AG04450 (cell line): ENCODE results near the gene FKBP9. TPM values are rescaled to one million over a fixed set of nuclear protein-coding genes. Genes with fewer than 3 reads are reported as not detected.
"Not testable (repeated sequence)": the region's sequence is repeated elsewhere in the genome, so short reads cannot be mapped to it uniquely, and the experiment has no call there.

Experiments
- CTCF ChIA-PET: fragments of 300-600, 350-600 bp; formaldehyde crosslinking; extraction: SDS; loops from one replicate; lab custom pipeline; 2022; ENCODE audit warnings: antibody characterized with exemption, inconsistent platforms; lab: Charles Lee
- POLR2A ChIA-PET: fragments of 350-600 bp; formaldehyde crosslinking; extraction: SDS; loops from one replicate; lab custom pipeline; 2021; ENCODE audit warnings: antibody characterized with exemption, inconsistent platforms; lab: Yijun Ruan, JAX
- DNase-seq: peaks from one replicate; pipeline ENCODE4 v3.0.0-alpha.2; 2011; ENCODE audit warnings: low read depth, low spot score
- H3K27ac ChIP-seq: one replicate; pipeline ENCODE4 v1.5.1; 2012; ENCODE audit warnings: low read depth, low read length, control low read depth
- H3K27me3 ChIP-seq: one replicate; pipeline ENCODE4 v1.6.0; 2012; ENCODE audit warnings: low read length; ENCODE audit not compliant: control insufficient read depth, insufficient read depth
- H3K4me3 ChIP-seq: 2 replicates; pipeline ENCODE4 v1.5.1; 2011; ENCODE audit warnings: mild to moderate bottlenecking, low read depth, low read length, control low read depth
- H3K9me3 ChIP-seq: 2 replicates; pipeline ENCODE4 v1.5.1; 2012; ENCODE audit warnings: low read length; ENCODE audit not compliant: control insufficient read depth, insufficient read depth
- polyA plus RNA-seq: library from polyadenylated mRNA; depleted of rRNA; stranded (reverse); fragments of >200 nt; gene quantifications from 2 replicates; pipeline ENCODE4 v1.2.3, GENCODE V29; 2011

The FKBP9 gene
- polyA plus RNA-seq, 1 experiment: 204 TPM

DNA sequence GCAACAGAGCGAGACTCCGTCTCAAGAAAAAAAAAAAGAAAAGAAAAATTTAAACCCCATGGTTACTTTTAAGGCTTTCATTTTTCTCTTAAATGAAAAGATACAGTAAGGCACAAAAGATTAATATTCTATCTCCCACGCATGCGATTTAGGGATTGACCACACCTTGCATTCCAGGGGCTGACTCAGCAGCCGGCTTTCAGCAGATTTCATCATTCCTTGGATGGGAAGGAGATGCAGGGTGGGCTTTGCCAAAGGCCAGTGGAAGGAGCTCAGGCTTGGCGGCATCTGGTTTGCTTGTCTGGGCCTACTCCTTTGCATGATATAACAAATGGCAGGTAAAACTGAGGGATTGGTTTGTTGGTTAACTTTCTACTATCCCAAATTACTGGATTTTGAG is 22.0 kb downstream of the FKBP9 start:
- H3K27ac ChIP-seq, H3K27me3 ChIP-seq, H3K9me3 ChIP-seq, H3K4me3 ChIP-seq, CTCF ChIA-PET, POLR2A ChIA-PET: not testable (repeated sequence)
- peak; percentile 32 for DNase-seq

DNA sequence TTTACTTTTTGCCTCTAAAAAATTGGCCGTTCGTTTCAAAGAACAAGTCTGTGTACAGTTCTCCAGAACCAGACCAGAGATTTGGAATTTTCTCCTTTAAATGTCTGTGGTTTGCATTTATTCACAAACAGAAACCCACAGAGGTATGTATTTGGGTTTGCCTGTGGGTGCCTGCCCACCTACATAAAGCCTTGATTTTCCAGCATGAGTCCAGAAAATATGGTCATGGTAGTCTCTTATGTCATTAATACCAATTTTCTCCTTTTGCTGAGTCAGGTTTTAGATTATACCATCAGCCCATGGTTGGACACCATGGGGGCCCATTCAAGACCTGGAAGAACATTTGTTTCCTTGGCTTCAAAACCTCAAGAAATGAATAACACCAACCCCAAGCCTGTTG is 22.7 kb downstream of the FKBP9 start:
- H3K27me3 ChIP-seq, H3K27ac ChIP-seq, H3K9me3 ChIP-seq, CTCF ChIA-PET, DNase-seq, POLR2A ChIA-PET, H3K4me3 ChIP-seq: not testable (repeated sequence)

DNA sequence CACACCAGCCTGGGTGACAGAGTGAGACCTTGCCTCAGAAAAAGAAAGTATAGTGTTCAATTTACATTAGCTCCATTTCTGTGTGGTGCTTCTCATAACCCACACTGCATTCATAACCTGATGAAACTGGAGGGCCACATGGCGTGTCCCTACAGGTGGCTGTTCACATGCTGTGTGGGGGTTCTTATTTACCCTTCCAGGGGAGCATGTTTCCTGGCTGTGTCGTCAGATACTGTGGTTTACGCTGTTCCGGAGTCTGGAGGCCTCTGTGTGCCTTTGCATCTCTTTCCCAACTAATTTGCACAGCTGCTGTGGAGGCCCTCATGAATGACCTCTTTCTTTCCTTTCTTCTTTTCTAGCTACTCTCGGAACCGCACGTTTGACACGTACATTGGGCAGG is 30.9 kb downstream of the FKBP9 start:
- H3K4me3 ChIP-seq, DNase-seq, H3K27me3 ChIP-seq, H3K9me3 ChIP-seq, H3K27ac ChIP-seq, POLR2A ChIA-PET: not testable (repeated sequence)
- CTCF ChIA-PET: interaction anchor here (0.6 kb wide), 1 partner anchor 23 kb away, joined by 4 read pairs; no protein-coding TSS in a partner anchor

DNA sequence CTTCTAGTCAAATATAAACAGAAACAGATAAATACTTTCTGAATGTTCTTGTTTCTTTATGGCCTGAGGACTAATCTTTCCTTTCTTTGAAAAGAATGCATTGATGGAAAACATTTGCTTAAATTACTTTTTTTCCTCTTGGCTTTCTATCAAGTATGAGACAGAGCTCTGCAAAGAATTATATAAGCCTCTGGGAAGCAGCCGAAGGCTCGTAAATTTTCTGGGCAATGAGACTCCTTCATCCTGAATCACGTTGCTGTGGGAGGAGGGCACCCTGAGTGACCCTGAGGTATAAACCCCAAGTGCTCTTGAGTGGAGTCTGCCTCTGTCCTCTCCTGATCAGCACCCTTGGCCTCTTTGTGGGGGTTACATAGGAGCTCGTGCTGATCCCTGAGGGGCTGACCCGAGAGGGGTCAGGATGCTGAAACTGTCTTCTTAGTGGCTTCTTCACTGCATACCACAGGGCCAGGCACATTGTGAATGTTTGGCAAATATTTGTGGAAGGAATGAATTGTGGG is 33.9 kb downstream of the FKBP9 start:
- DNase-seq, H3K9me3 ChIP-seq, H3K4me3 ChIP-seq, POLR2A ChIA-PET, H3K27me3 ChIP-seq, CTCF ChIA-PET: not testable (repeated sequence)
- peak overlapping the region; percentile 78 for H3K27ac ChIP-seq

DNA sequence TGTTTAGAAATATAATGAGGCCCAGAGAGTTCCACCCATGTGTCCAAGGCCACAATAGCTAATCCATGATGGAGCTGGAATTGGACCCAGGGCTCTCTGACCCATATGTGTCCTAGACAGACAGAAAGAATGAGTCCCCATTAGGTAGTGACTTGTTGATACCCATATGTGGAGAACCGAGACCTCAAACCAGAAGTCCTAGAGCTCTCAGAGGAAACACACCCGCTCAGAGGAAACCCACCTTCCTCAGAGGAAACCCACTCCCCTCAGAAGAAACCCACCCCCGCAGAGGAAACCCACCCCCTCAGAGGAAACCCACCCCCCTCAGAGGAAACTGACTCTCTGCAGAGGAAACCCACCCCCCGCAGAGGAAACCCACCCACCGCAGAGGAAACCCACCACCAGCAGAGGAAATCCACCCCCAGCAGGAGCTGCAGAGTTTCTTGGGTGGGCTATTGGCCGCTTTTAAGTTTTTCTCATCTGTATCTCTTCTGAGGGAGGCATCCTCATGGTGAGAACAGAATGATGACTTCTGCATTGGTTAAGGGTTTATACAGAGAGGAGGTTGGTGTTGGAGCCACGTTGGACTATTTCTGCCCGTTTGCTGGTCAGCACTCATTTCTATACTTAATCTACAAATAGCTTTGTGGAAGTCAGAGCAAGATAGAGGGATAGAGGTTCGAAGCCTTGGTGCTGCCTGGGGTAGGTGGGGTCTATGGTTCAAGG is 34.9 kb downstream of the FKBP9 start:
- H3K4me3 ChIP-seq, H3K9me3 ChIP-seq, H3K27me3 ChIP-seq, POLR2A ChIA-PET, DNase-seq, H3K27ac ChIP-seq, CTCF ChIA-PET: not testable (repeated sequence)

DNA sequence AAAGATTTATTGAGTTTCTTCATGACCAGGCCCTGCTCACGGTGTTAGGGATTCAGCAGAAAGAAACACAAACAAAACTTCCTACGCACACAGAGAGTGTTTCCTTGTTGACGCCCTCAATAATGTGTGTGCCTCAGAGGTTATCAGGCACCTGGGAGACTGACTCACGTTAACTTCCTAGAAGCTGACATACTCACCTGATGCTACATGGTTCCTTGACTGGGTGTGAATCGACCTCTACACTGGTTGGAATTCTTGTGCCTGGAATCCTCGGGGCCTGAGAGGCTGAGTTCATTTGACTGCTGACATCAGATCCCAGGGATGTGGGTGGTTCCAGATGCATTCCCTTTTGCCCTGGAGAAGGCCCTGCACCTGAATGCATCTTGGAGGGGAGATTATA is 35.5 kb downstream of the FKBP9 start:
- H3K4me3 ChIP-seq, DNase-seq, H3K27ac ChIP-seq, H3K9me3 ChIP-seq, POLR2A ChIA-PET, CTCF ChIA-PET, H3K27me3 ChIP-seq: not testable (repeated sequence)

DNA sequence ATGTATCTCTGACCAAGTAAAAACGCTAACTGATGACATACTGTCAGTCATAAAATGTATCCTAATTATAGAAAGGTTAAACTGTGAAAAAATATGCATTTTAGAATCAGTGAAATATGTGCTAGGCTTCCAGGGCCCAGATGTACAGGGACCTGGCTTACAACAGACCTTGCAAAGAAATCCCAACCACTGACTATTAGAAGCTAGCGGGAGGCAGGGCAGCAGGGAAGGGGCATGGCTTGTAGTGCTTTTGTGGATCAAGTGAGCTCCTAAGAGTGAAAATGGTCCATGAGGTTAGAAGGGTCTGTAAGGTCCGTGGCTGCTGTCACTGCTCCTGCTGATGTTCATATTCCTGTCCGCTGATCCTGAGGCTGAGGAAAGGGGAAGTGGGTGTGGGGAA is 40.7 kb downstream of the FKBP9 start:
- H3K9me3 ChIP-seq, POLR2A ChIA-PET, DNase-seq, CTCF ChIA-PET, H3K4me3 ChIP-seq, H3K27me3 ChIP-seq: not testable (repeated sequence)
- peak overlapping the region; percentile 78 for H3K27ac ChIP-seq

DNA sequence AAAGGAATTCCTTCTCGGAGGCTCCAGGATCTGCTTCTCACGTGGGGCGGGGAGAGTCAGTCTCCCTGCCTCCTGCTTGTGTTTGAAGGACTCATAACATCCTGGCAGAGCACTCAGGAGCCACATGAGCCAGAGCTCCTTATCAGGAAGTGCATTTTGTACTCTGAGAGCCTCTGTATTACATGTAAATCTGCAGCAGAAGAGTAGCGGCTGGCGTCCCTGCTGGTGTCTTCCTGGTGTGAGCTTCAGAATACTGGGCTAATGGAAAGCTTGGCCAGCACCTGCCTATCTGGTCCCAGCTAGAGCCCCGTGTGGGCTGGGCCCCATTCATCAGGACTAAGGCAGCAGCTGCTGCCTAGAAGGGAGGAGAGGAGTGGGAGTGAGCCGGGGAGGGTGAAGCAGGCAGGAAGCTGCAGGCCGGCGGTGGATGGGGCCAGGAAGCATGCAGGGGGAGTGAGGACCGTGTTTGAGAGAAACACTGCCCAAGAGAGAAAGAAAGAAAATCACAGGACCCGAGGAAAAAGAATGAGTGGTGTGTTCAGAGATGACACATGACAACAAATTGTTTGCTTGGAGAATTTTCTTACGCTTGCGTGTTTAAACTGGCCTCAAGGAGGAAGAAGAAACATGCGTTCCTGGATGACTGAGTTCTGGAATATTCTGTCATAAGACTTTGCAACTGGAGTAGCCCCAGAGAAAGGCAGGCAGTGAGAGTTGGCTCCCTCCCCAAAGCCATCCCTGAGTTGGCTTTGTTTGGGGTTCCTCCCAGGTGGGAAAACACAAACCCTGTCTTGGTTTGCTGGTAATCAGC is 41.3 kb downstream of the FKBP9 start:
- CTCF ChIA-PET: interaction anchor here (1.0 kb wide), 1 partner anchor 91 kb away, joined by 3 read pairs; no protein-coding TSS in a partner anchor
- H3K27me3 ChIP-seq, H3K4me3 ChIP-seq, POLR2A ChIA-PET, H3K9me3 ChIP-seq: not testable (repeated sequence)
- H3K27ac ChIP-seq: peak overlapping the region; percentile 78
- DNase-seq: peak; percentile 47

DNA sequence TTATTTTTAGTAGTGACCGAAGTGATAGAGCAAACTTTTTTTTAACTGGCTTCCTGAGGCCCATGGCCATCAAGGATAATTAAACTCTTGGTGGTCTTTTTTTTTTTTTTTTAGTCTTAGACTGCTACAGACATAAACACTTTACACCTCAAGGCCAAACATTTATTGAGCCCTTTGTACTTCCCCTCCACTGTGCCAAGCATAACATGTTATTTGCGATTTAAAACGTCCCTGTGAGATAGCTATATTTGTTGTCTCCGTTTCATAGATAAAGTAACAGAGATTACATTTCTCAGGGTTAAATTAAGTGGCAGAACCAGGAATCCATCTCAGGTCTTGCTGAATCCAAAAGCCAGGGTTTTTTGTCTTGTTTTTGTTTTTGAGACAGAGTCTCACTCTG is 42.1 kb downstream of the FKBP9 start:
- DNase-seq, H3K9me3 ChIP-seq, H3K27me3 ChIP-seq, H3K27ac ChIP-seq, H3K4me3 ChIP-seq, POLR2A ChIA-PET: not testable (repeated sequence)
- CTCF ChIA-PET: interaction anchor here (1.0 kb wide), 1 partner anchor 92 kb away, joined by 3 read pairs; no protein-coding TSS in a partner anchor

DNA sequence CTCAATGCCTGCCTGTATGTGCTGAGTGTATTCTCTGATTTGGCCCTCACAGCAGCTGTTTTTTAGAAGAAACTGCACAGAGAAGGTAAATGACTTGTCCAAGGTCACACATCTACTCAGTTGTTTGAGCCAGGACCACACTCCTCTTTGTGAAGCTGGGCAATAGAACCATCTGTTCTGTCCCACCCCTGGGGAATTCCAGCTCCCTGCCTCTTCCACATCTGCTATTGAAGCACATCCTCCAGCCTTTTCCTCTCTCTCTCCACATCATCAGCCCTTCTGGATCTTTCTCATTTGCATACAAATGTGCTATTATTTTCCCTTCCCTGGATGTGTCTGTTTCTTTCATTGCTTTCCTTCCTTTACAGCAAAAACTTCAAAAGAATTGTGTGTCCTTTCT is 45.9 kb downstream of the FKBP9 start:
- H3K9me3 ChIP-seq, H3K27me3 ChIP-seq, H3K27ac ChIP-seq, DNase-seq, POLR2A ChIA-PET, H3K4me3 ChIP-seq, CTCF ChIA-PET: not testable (repeated sequence)

DNA sequence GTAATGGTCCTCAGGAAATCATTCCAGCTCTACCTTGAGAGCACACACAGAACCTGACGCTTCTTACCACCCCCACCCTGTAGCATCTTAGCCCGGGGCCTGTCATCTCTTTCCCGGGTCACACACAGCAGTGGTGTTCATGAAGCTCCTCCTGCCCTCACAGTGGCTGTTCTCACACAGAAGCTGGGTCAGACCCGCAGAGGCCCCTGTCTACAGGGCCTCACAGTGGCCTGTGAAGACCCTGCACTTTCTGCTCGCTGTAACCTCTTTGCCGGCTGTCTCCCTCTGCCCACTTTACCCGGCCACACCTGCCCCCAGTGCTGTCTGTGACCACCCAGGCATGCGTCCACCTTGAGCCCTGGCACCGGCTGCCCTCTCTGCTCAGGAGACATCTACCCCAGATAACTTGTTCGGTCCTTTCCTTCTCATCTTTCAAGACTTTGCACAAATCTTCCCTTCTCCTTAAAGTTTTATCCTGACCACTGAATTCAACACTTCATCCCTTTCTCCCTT is 46.9 kb downstream of the FKBP9 start:
- POLR2A ChIA-PET: not testable (repeated sequence)

More for the DNA sequence above, 46.9 kb downstream of the FKBP9 start:
- DNase-seq, H3K9me3 ChIP-seq, H3K27me3 ChIP-seq, H3K4me3 ChIP-seq, H3K27ac ChIP-seq, CTCF ChIA-PET: not testable (repeated sequence)
